ENCODE measurements around the gene SLC25A4.
"Not testable (repeated sequence)": the region's sequence is repeated elsewhere in the genome, so short reads cannot be mapped to it uniquely, and the experiment has no call there.

The SLC25A4 gene

GRCh38 chr4:185190306-185190856 lies 47.3 kb downstream of the SLC25A4 start:
- H3K4me3 ChIP-seq (ENCODE audit: low read depth, low read length), result no peak overlapping the region
- DNase-seq (ENCODE audit: low read depth), result no peak
- TF ChIP-seq, protein P1, sequence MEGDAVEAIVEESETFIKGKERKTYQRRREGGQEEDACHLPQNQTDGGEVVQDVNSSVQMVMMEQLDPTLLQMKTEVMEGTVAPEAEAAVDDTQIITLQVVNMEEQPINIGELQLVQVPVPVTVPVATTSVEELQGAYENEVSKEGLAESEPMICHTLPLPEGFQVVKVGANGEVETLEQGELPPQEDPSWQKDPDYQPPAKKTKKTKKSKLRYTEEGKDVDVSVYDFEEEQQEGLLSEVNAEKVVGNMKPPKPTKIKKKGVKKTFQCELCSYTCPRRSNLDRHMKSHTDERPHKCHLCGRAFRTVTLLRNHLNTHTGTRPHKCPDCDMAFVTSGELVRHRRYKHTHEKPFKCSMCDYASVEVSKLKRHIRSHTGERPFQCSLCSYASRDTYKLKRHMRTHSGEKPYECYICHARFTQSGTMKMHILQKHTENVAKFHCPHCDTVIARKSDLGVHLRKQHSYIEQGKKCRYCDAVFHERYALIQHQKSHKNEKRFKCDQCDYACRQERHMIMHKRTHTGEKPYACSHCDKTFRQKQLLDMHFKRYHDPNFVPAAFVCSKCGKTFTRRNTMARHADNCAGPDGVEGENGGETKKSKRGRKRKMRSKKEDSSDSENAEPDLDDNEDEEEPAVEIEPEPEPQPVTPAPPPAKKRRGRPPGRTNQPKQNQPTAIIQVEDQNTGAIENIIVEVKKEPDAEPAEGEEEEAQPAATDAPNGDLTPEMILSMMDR (conservative IDR thresholded peaks at IDR 0.05; ENCODE audit: low read depth, low read length), result no peak

GRCh38 chr4:185192059-185192458 lies 49.0 kb downstream of the SLC25A4 start:
- no peak for DNase-seq (ENCODE audit: low read depth)
- TF ChIP-seq, protein P1 (conservative IDR thresholded peaks at IDR 0.05; ENCODE audit: low read depth, low read length), result no peak

DNA sequence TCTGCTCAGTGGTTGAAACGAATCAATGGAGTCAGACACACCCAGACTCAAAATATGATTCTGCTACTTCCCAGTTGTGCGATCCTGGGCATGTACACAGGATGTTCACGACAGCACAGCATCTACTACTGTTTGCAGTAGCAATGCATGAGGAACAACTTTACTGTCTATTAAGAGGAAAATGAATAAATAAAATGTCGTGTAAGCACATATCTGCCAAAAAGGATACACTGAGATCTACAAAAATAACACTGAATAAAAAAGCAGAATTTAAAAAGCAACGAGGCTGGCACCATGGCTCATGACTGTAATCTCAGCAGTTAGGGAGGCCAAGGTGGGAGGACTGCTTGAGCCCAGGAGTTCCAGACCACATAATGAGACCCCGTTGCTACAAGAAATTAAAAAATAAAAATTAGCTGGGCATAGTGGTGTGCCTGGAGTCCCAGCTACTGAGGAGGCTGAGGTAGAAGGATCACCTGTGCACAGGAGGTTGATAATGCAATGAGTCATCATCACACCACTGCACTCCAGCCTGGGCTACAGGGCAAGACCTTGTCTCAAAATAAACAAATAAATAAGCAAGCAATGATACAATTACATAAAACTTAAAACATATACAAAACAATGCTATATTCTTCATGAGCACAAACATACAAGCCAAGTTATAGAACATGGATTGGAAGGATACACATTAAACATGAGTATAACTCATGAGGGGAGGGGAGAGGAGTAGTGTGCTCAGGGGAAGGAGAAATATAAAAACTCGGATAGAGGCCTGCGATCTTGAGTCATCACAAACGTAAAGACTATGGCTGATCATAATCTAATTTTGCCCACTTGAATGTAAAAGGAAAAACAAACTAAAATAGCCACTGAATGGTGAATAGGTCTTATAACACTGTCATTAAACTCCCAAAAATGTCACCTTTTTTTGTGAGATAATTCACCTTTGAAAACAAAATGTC lies 52.1 kb downstream of the SLC25A4 start:
- TF ChIP-seq, protein P1 (conservative IDR thresholded peaks at IDR 0.05; ENCODE audit: low read depth, low read length), result no peak
- H3K4me3 ChIP-seq (ENCODE audit: low read depth, low read length), result no peak overlapping the region
- no peak for DNase-seq (ENCODE audit: low read depth)

More at GRCh38 chr4:185192059-185192458, 49.0 kb downstream of the SLC25A4 start:
- no peak overlapping the region for H3K4me3 ChIP-seq (ENCODE audit: low read depth, low read length)

DNA sequence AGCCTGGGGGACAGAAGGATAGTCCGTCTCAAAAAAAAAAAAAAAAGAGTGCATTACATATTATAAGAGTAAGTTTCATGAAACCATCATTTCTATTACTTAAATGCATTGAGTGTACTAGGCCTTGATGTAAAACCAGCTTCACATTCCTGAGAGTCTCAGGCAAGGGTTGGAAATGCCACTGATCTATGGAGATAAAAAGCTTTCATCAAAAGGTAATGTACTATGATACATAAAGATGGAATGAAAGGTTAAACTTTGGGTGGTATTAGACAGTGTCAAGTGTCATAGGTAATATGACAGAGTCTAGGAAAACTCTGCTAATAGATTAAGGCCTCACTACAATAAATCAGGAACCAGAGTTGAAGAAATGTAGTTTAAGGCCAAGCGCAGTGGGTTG lies 53.4 kb downstream of the SLC25A4 start:
- TF ChIP-seq, protein P1 (conservative IDR thresholded peaks at IDR 0.05; ENCODE audit: low read depth, low read length), result no peak
- no peak for DNase-seq (ENCODE audit: low read depth)

DNA sequence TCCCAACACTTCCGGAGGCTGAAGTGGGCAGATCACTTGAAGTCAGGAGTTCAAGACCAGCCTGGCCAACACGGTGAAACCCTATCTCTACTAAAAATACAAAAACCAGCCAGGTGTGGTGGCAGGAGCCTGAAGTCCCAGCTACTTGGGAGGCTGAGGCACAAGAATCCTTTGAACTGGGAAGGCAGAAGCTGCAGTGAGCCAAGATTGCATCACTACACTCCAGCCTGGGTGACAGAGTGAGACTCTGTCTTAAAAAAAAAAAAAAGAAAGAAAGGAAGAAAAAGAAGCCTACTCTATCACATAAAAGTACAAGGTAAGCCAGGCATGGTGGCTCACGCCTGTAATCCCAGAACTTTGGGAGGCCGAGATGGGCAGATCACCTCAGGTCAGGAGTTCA lies 55.1 kb downstream of the SLC25A4 start:
- not testable (repeated sequence) for DNase-seq (ENCODE audit: low read depth); H3K4me3 ChIP-seq (ENCODE audit: low read depth, low read length)

More for the DNA sequence above, 53.4 kb downstream of the SLC25A4 start:
- H3K4me3 ChIP-seq (ENCODE audit: low read depth, low read length), result no peak overlapping the region
